Trophoblast cell (in vitro differentiated cells and primary cell): ENCODE measurements around the gene BPIFA1.

ENCODE experiments used
- DNase-seq, 2 donors: peaks; one replicate each; pipeline ENCODE4 v3.0.0-alpha.2; 2016
- H2AFZ ChIP-seq: 2 replicates; pipeline ENCODE4 v1.6.1; 2013; ENCODE audit warnings: low read length, moderate library complexity, mild to moderate bottlenecking; ENCODE audit not compliant: insufficient read depth, poor library complexity
- H2AK5ac ChIP-seq: 2 replicates; pipeline ENCODE4 v1.6.1; 2013; ENCODE audit warnings: mild to moderate bottlenecking, low read length
- H2BK120ac ChIP-seq: 2 replicates; pipeline ENCODE4 v1.6.1; 2013; ENCODE audit warnings: low read length, mild to moderate bottlenecking, moderate library complexity; ENCODE audit not compliant: insufficient read depth, poor library complexity
- H2BK12ac ChIP-seq: 2 replicates; pipeline ENCODE4 v1.6.1; 2013; ENCODE audit warnings: mild to moderate bottlenecking, low read length, moderate library complexity
- H2BK5ac ChIP-seq: 2 replicates; pipeline ENCODE4 v1.6.1; 2013; ENCODE audit warnings: low read length, low read depth, moderate library complexity, mild to moderate bottlenecking; ENCODE audit not compliant: poor library complexity
- H3K14ac ChIP-seq: 2 replicates; pipeline ENCODE4 v1.6.1; 2013; ENCODE audit warnings: mild to moderate bottlenecking, low read length
- H3K18ac ChIP-seq: 2 replicates; pipeline ENCODE4 v1.6.1; 2013; ENCODE audit warnings: mild to moderate bottlenecking, low read length
- H3K23ac ChIP-seq: 2 replicates; pipeline ENCODE4 v1.6.1; 2013; ENCODE audit warnings: low read length
- H3K27ac ChIP-seq: 2 replicates; pipeline ENCODE4 v1.5.1; 2013; ENCODE audit warnings: low read depth, mild to moderate bottlenecking, inconsistent platforms, low read length, moderate library complexity
- H3K27me3 ChIP-seq: 2 replicates; pipeline ENCODE4 v1.6.1; 2013; ENCODE audit warnings: inconsistent platforms, mild to moderate bottlenecking, low read length, moderate library complexity; ENCODE audit not compliant: insufficient read depth
- H3K36me3 ChIP-seq, 2 experiments: 1 replicate in 1 of 2; 2 replicates in 1 of 2; pipeline ENCODE4 v1.6.1; 2013; ENCODE audit warnings: low read length in 2 of 2, mild to moderate bottlenecking in 2 of 2, moderate library complexity in 1 of 2; ENCODE audit not compliant: insufficient read depth in 2 of 2, control insufficient read depth in 1 of 2
- H3K4ac ChIP-seq: 2 replicates; pipeline ENCODE4 v1.6.1; 2013; ENCODE audit warnings: low read depth, mild to moderate bottlenecking, low read length, moderate library complexity
- H3K4me1 ChIP-seq, 2 experiments: 1 replicate in 1 of 2; 2 replicates in 1 of 2; pipeline ENCODE4 v1.6.1; 2013; ENCODE audit warnings: low read length in 2 of 2, mild to moderate bottlenecking in 2 of 2, moderate library complexity in 1 of 2; ENCODE audit not compliant: insufficient read depth in 2 of 2, control insufficient read depth in 1 of 2
- H3K4me2 ChIP-seq: 2 replicates; pipeline ENCODE4 v1.6.1; 2013; ENCODE audit warnings: inconsistent platforms, mild to moderate bottlenecking, low read length, moderate library complexity
- H3K4me3 ChIP-seq: 2 replicates; pipeline ENCODE4 v1.5.1; 2013; ENCODE audit warnings: mild to moderate bottlenecking, low read depth, low read length, inconsistent platforms
- H3K79me1 ChIP-seq: one replicate; pipeline ENCODE4 v1.6.1; 2013; ENCODE audit warnings: low read length
- H3K79me2 ChIP-seq: 2 replicates; pipeline ENCODE4 v1.6.1; 2013; ENCODE audit warnings: low read length, mild to moderate bottlenecking; ENCODE audit not compliant: control insufficient read depth, insufficient read depth, poor library complexity
- H3K9ac ChIP-seq: 2 replicates; pipeline ENCODE4 v1.6.1; 2013; ENCODE audit warnings: mild to moderate bottlenecking, low read length
- H3K9me3 ChIP-seq: 2 replicates; pipeline ENCODE4 v1.6.1; 2013; ENCODE audit warnings: low read depth, mild to moderate bottlenecking, control low read depth, inconsistent platforms, low read length; ENCODE audit not compliant: insufficient read depth
- H4K12ac ChIP-seq: 2 replicates; pipeline ENCODE4 v1.6.1; 2013; ENCODE audit warnings: low read depth, mild to moderate bottlenecking, low read length, moderate library complexity
- H4K8ac ChIP-seq: 2 replicates; pipeline ENCODE4 v1.6.1; 2013; ENCODE audit warnings: low read depth, mild to moderate bottlenecking, low read length, moderate library complexity
- H4K91ac ChIP-seq: one replicate; pipeline ENCODE4 v1.6.1; 2013; ENCODE audit warnings: low read depth, mild to moderate bottlenecking, low read length, moderate library complexity
- WGBS: extraction: QIAGEN DNeasy Blood & Tissue Kit; methylation state at CpG from one replicate; pipeline ENCODE4 v1.1.7; 2013; ENCODE audit warnings: missing lambda C conversion rate; ENCODE audit not compliant: insufficient read length, insufficient coverage; ENCODE audit errors: extremely low coverage; 5-methylcytosine and 5-hydroxymethylcytosine counted together

The BPIFA1 gene

DNA sequence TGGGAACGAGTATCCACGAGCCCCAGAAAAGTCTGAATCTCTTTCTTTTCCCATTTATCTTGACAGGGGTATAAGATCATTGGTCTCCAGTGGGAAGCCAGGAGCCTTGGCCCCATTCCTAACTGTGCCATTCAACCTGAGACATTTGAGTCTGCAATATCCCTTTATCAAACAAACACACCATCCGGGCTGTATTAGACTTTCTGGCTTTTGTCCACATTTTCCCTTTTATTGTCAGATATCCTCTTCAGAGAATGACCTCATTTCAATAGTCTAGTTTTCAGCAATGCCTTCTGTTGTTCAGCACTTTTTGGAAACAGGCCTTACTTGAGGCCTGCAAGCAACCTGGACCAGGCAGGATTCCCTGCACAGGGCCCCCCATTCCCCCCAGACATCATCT, 15.7 kb downstream of the BPIFA1 start:
- Histone ChIP-seq H3K14ac (no peak overlapping the region), H3K9me3 (no peaks in the 10 kb centered on the region), H4K91ac (no peak overlapping the region), H3K36me3 (no peaks in the 10 kb centered on the region), H3K27ac (no peak overlapping the region), H2BK12ac (no peak overlapping the region), H3K9ac (no peak overlapping the region), H3K79me1 (no peaks in the 10 kb centered on the region), H2AK5ac (no peak overlapping the region), H4K8ac (no peak overlapping the region), H3K4ac (no peak overlapping the region), H3K27me3 (no peaks in the 10 kb centered on the region), H3K4me2 (no peak overlapping the region), H3K23ac (no peak overlapping the region), H3K4me3 (no peak overlapping the region), H3K18ac (no peak overlapping the region), H3K79me2 (no peaks in the 10 kb centered on the region), H2BK5ac (no peak overlapping the region), H2BK120ac (no peak overlapping the region), H2AFZ (no peak overlapping the region), H3K4me1 (no peaks in the 10 kb centered on the region), H4K12ac (no peak overlapping the region)
- WGBS, result no CpG with 5 or more reads among the region's 3 CpGs
- DNase-seq, result no peak

GRCh38 chr20:33252460-33252859, 16.7 kb downstream of the BPIFA1 start:
- Histone ChIP-seq H2BK5ac (no peak overlapping the region), H4K12ac (no peak overlapping the region), H3K18ac (no peak overlapping the region), H4K91ac (no peak overlapping the region), H3K79me2 (no peaks in the 10 kb centered on the region), H2AK5ac (no peak overlapping the region), H3K4ac (no peak overlapping the region), H3K4me2 (no peak overlapping the region), H3K4me1 (no peaks in the 10 kb centered on the region), H3K27me3 (no peaks in the 10 kb centered on the region), H3K23ac (no peak overlapping the region), H3K14ac (no peak overlapping the region), H2AFZ (no peak overlapping the region), H3K9ac (no peak overlapping the region), H3K9me3 (no peaks in the 10 kb centered on the region), H2BK12ac (no peak overlapping the region), H4K8ac (no peak overlapping the region), H3K27ac (no peak overlapping the region), H3K36me3 (no peaks in the 10 kb centered on the region), H3K79me1 (no peaks in the 10 kb centered on the region), H2BK120ac (no peak overlapping the region), H3K4me3 (no peak overlapping the region)
- DNase-seq, result no peak
- no CpG with 5 or more reads among the region's 3 CpGs for whole genome bisulfite sequencing

DNA sequence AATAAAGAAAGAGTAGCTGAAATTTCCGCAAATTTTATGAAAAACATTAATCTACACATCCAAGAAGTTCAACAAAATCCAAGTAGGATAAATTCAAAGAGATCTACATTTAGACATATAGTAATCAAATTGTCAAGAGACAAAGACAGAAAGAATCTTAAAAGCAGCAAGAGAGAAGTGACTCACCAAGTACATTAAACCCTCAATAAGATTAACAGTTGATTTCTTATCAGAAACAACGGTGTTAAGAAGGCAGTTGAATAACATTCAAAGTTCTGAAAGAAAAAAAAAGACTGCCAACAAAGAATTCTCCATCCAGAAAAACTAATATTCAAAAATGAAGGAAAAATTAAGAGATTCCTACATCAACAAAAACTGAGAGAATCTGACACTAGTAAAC, 19.2 kb downstream of the BPIFA1 start:
- Histone ChIP-seq H3K9ac (no peak overlapping the region), H4K12ac (no peak overlapping the region), H4K8ac (no peak overlapping the region), H3K4me2 (no peak overlapping the region), H3K27me3 (no peaks in the 10 kb centered on the region), H3K23ac (no peak overlapping the region), H3K9me3 (no peaks in the 10 kb centered on the region), H3K79me2 (no peaks in the 10 kb centered on the region), H2AFZ (no peak overlapping the region), H3K4me1 (no peaks in the 10 kb centered on the region), H3K4me3 (no peak overlapping the region), H3K27ac (no peak overlapping the region), H4K91ac (no peak overlapping the region), H3K79me1 (no peaks in the 10 kb centered on the region), H2AK5ac (no peak overlapping the region), H3K14ac (no peak overlapping the region), H2BK120ac (no peak overlapping the region), H3K18ac (no peak overlapping the region), H2BK12ac (no peak overlapping the region), H3K4ac (no peak overlapping the region), H3K36me3 (no peaks in the 10 kb centered on the region), H2BK5ac (no peak overlapping the region)
- DNase-seq, result no peak
- no CpG with 5 or more reads among the region's 2 CpGs for WGBS

DNA sequence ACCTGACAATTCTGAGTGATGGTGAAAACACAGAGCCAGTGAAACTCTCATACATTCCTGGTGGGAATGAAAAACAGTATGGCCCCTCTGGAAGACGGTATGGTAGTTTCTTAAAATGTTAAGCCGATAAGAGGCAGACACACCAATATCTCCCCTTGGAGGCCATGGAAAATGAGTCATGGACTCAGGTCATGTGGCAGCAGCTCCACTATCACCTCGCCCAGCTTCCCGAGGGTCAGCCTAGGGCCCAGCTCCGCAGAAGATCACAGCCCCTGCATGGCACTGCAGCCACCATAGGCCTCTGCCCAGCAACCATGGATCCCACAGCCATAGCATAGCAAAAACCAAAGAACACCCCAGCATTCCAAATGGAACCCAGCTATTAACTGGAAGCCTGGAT, 21.4 kb downstream of the BPIFA1 start:
- H3K79me1 ChIP-seq, result no peaks in the 10 kb centered on the region
- H3K18ac ChIP-seq, result no peak overlapping the region
- H2BK12ac ChIP-seq, result no peak overlapping the region
- H3K23ac ChIP-seq, result no peak overlapping the region
- no peaks in the 10 kb centered on the region for H3K79me2 ChIP-seq
- H3K27me3 ChIP-seq, result no peaks in the 10 kb centered on the region
- no peak overlapping the region for H3K4me2 ChIP-seq
- no peak overlapping the region for H3K14ac ChIP-seq
- H2BK5ac ChIP-seq, result no peak overlapping the region
- no peak overlapping the region for H4K91ac ChIP-seq
- H3K9me3 ChIP-seq, result no peaks in the 10 kb centered on the region
- H2AFZ ChIP-seq, result no peak overlapping the region
- no peak overlapping the region for H3K27ac ChIP-seq
- H4K8ac ChIP-seq, result no peak overlapping the region
- H3K4me1 ChIP-seq, result no peaks in the 10 kb centered on the region
- H3K9ac ChIP-seq, result no peak overlapping the region
- no peak overlapping the region for H3K4ac ChIP-seq
- no CpG with 5 or more reads among the region's 5 CpGs for WGBS
- DNase-seq, result no peak
- H4K12ac ChIP-seq, result no peak overlapping the region
- H3K4me3 ChIP-seq, result no peak overlapping the region
- no peak overlapping the region for H2AK5ac ChIP-seq
- no peak overlapping the region for H2BK120ac ChIP-seq
- no peaks in the 10 kb centered on the region for H3K36me3 ChIP-seq
